ENCODE data around the gene WNT4.

DNA sequence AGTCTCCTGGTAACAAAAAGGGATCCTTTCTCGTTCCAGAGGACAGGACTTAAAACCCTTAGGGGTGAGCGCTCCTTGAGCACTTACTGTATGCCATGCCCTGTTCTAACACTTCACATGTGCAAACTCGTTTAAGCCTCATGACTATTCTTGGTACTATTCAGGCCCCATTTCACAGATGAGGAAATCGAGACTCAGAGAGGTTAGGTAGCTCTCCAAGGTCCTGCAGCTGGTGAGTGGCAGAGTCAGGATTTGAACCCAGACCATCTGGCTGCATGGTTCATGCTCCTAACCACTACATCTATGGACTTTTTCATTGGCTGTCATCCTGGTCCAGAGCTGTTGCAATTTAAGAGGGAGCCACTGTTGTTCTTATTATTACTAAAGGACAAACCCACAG is 46.7 kb upstream of the WNT4 start:
- no peak for TF ChIP-seq CTCF (IDR thresholded peaks at IDR 0.05)
- no peak for TF ChIP-seq POLR2A (IDR thresholded peaks at IDR 0.05)

All from Peyer's patch (tissue), 4 donors.